Measurements from ENCODE around the gene PRKN.

GRCh38 chr6:162543221-162543620 lies 184.3 kb downstream of the PRKN start:
- TF ChIP-seq SNAI2 (CRISPR knock-in tag; IDR thresholded peaks at IDR 0.05) (no peak), BACH2 (CRISPR knock-in tag; IDR thresholded peaks at IDR 0.05; ENCODE audit: borderline replicate concordance) (no peak), TSHZ2 (CRISPR knock-in tag; IDR thresholded peaks at IDR 0.05) (no peak), POU6F1 (CRISPR knock-in tag; IDR thresholded peaks at IDR 0.05; ENCODE audit: borderline replicate concordance, low read depth) (no peak), TCF4 (CRISPR knock-in tag; IDR thresholded peaks at IDR 0.05; ENCODE audit: borderline replicate concordance) (no peak), PATZ1 (CRISPR knock-in tag; IDR thresholded peaks at IDR 0.05; ENCODE audit: borderline replicate concordance) (no peak), ZNF8 (CRISPR knock-in tag; IDR thresholded peaks at IDR 0.05) (no peak)

All from SK-N-SH treated with all-trans-retinoic acid at 6 μM for 48 hours (cell line).